Epidermal melanocyte (primary cell): ENCODE results near the gene MPZL3.

Experiments used
- DNase-seq: peaks from one replicate; pipeline ENCODE4 v3.0.0; 2011; ENCODE audit warnings: low spot score; ENCODE audit not compliant: insufficient read length

MPZL3 gene

GRCh38 chr11:118264569-118265465 lies 12.7 kb upstream of the MPZL3 start:
- DNase-seq, result no peak

GRCh38 chr11:118263695-118264568 lies 11.8 kb upstream of the MPZL3 start, which contains the start of gene MPZL2:
Gene MPZL2 (minus strand): TSS chr11:118264297. CDS start chr11:118264153, 144 bp downstream.
- no peak for DNase-seq

GRCh38 chr11:118263112-118263511 lies 10.9 kb upstream of the MPZL3 start:
- no peak for DNase-seq

GRCh38 chr11:118260353-118260752 lies 8.2 kb upstream of the MPZL3 start:
- no peak for DNase-seq

- no peak for DNase-seq
Observed at GRCh38 chr11:118259138-118259537, 7.0 kb upstream of the MPZL3 start.

- DNase-seq, result no peak
Observed at GRCh38 chr11:118258410-118258809, 6.2 kb upstream of the MPZL3 start.

- no peak for DNase-seq
Observed at GRCh38 chr11:118252688-118253087, 523 bp upstream of the MPZL3 start.

- no peak for DNase-seq
Observed at GRCh38 chr11:118247041-118247440, 5.1 kb downstream of the MPZL3 start.

GRCh38 chr11:118245936-118246562 lies 6.1 kb downstream of the MPZL3 start:
- no peak for DNase-seq

- DNase-seq, result no peak
Observed at GRCh38 chr11:118243993-118244762, 8.0 kb downstream of the MPZL3 start.

- DNase-seq, result no peak
Observed at GRCh38 chr11:118243161-118243560, 9.0 kb downstream of the MPZL3 start.

GRCh38 chr11:118241764-118242098 lies 10.4 kb downstream of the MPZL3 start:
- DNase-seq, result no peak

- DNase-seq, result no peak
Observed at GRCh38 chr11:118240999-118241763, 11.0 kb downstream of the MPZL3 start.

GRCh38 chr11:118239509-118240205 lies 12.5 kb downstream of the MPZL3 start:
- no peak for DNase-seq

GRCh38 chr11:118238929-118239328 lies 13.2 kb downstream of the MPZL3 start:
- DNase-seq, result no peak

- no peak for DNase-seq
Observed at GRCh38 chr11:118238421-118238820, 13.7 kb downstream of the MPZL3 start.

- DNase-seq, result no peak
Observed at GRCh38 chr11:118236170-118236569, 16.0 kb downstream of the MPZL3 start.

GRCh38 chr11:118234833-118235232 lies 17.3 kb downstream of the MPZL3 start:
- DNase-seq, result no peak

GRCh38 chr11:118233850-118234249 lies 18.3 kb downstream of the MPZL3 start:
- DNase-seq, result no peak

- no peak for DNase-seq
Observed at GRCh38 chr11:118233377-118233776, 18.8 kb downstream of the MPZL3 start.
